ENCODE measurements around the gene ZNF469. TPM values are rescaled to one million over a fixed set of nuclear protein-coding genes. Genes with fewer than 3 reads are reported as not detected.

Gene ZNF469, protein sequence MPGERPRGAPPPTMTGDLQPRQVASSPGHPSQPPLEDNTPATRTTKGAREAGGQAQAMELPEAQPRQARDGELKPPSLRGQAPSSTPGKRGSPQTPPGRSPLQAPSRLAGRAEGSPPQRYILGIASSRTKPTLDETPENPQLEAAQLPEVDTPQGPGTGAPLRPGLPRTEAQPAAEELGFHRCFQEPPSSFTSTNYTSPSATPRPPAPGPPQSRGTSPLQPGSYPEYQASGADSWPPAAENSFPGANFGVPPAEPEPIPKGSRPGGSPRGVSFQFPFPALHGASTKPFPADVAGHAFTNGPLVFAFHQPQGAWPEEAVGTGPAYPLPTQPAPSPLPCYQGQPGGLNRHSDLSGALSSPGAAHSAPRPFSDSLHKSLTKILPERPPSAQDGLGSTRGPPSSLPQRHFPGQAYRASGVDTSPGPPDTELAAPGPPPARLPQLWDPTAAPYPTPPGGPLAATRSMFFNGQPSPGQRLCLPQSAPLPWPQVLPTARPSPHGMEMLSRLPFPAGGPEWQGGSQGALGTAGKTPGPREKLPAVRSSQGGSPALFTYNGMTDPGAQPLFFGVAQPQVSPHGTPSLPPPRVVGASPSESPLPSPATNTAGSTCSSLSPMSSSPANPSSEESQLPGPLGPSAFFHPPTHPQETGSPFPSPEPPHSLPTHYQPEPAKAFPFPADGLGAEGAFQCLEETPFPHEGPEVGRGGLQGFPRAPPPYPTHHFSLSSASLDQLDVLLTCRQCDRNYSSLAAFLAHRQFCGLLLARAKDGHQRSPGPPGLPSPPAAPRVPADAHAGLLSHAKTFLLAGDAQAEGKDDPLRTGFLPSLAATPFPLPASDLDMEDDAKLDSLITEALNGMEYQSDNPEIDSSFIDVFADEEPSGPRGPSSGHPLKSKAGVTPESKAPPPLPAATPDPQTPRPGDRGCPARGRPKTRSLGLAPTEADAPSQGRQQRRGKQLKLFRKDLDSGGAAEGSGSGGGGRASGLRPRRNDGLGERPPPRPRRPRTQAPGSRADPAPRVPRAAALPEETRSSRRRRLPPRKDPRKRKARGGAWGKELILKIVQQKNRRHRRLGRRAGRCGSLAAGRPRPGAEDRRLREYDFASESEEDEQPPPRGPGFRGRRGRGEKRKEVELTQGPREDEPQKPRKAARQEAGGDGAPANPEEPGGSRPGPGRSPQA (N-terminal part only)
- 1 to 10 TPM in 1 of 3 donors, under 1 TPM in 2; 0.91 to 1.0 (median 0.99) TPM for polyA plus RNA-seq (ENCODE audit: insufficient read length in 3 of 3)

- no peak for DNase-seq (ENCODE audit: low read depth in 3 of 3, low spot score in 2 of 3)
These were observed at the start of gene ZNF469 for GRCh38 chr16:88382491-88383400. ZNF469 (plus strand) TSS chr16:88382959; CDS start chr16:88427471, 44,512 bp downstream.

- DNase-seq (ENCODE audit: low read depth in 3 of 3, low spot score in 2 of 3): no peak
These were observed 48.6 kb upstream of the ZNF469 start for GRCh38 chr16:88333848-88334777.

DNA sequence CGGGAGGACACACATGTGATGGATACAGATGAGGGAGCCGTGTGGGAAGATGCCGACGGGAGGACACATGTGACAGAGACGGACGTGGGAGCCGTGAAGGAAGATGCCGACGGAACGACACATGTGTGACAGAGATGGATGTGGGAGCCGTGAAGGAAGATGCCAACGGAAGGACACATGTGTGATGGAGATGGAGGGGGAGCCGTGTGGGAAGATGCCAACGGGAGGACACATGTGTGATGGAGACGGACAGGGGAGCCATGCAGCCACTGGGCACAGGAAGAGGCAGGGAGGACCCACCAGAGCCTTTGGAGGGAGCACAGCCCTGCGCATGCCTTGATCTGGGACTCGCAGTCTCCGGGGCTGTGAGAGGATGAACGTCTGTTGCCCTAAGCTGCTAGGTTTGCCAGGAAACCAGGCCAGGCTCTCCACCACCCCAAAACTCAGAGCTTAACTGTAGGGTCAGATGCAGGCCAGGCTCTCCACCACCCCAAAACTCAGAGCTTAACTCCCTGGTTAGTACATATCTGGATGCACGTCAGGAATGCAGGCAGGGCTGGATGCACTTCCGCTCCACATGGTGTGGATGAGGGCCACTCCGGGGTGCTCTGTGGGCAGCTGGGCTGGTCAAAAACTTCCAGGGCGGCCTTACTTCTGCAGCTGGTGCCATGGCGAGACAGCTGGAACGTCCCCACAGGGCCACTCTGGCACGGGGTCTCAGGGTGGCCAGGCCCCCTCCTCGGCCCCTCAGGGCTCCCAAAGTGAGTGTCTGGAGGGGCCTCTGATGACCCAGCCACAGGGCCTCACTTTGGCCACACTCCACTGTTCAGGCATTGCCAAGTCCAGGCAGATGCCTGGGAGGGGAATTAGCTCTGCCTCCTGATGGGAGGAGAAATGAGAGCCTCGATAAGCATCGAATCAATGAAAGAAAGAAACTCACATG lies 47.7 kb upstream of the ZNF469 start:
- no peak for DNase-seq (ENCODE audit: low read depth in 3 of 3, low spot score in 2 of 3)

DNA sequence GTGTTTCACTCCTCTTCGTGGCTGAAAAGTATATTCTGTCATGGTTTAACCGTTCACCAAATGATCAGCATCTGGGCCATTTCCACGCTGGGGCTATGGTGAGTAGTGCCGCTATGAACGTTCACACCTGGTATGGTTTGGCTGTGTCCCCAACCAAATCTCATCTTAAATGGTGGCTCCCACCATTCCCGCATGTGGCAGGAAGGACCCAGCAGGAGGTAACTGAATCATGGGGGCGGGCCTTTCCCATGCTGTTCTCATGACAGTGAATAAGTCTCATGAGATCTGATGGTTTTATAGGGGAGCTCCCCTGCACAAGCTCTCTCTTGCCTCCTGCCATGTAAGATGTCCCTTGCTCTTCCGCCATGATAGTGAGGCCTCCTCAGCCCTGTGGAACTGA lies 45.7 kb upstream of the ZNF469 start:
- DNase-seq (ENCODE audit: low read depth in 3 of 3, low spot score in 2 of 3): no peak

- no peak for DNase-seq (ENCODE audit: low read depth in 3 of 3, low spot score in 2 of 3)
These were observed 45.2 kb upstream of the ZNF469 start for GRCh38 chr16:88337538-88337937.

- DNase-seq (ENCODE audit: low read depth in 3 of 3, low spot score in 2 of 3): no peak
These were observed 44.6 kb upstream of the ZNF469 start for GRCh38 chr16:88338111-88338510.

DNA sequence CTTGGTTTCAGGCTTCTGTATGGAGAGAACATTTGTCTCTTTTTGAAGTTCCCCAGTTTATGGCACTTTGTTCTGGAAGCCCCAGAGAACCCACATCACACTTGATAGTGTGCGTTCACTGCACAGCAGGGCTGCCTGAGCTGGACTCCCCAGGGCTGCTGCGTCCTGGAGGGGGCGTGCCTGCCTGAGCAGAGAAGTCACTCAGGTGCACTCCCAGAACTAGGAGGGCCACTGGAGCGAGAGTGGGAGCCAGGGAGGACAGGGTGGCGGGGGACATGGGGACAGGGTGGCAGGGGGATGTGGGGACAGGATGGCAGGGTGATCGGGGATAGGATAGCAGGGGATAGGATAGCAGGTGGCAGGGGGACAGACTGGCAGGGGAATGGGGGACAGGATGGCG lies 43.9 kb upstream of the ZNF469 start:
- DNase-seq (ENCODE audit: low read depth in 3 of 3, low spot score in 2 of 3): no peak

DNA sequence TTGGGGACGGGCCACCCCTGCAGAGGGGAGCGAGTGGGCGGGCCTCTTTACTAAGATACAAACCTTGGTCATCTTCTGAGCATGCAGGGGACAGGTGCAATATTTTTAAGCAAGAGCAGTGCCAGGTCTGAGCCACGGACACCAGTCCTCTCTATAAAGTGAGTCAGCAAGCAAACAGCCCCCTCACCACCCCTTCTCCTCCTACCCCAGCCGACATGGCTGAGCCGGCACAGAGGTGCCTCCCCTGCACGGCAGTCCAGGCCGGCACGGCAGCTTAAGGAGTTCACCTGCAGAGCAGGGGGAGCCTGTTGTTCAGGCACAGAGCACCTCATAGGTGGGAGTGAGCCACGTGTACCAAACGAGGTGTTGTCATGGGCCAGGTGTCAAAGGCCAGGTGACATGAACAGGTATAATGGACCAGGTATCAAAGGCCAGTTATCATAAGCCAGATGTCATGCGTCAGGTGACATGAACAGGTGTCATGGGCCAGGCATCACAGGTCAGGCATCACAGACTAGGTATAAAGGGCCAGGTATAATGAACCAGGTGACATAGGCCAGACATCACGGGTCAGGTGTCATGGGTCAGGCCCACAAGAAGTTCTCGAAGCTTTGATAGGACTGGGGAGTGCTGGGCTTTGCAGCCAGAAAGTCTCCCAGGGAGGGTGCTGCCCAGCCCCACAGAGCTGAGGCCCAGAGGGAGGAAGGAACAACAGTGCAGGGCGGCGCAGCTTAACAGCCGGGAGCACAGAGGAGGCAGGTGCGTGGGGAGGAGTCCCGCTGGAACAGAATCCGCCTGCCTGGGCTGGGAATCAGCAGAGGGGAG lies 42.6 kb upstream of the ZNF469 start:
- DNase-seq (ENCODE audit: low read depth in 3 of 3, low spot score in 2 of 3): no peak

DNA sequence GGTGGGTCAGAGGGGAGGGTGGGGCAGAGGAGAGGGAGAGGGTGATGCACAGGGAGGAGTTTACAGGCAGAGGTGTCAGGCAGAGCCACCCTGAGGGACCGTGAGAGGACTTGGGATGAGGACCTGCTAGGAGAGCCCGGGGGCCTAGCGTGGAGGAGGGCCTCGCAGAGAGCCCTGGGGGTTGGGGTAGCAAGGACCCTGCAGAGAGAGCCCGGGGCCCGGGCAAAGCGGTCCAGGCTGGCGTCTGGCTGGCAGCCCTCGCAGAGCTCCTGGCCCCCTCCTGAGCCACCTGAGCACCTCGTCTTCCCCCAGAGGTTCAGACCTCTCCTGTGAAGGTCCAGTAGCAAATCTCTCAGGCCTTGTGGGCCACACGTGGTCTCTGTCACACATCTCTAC lies 42.0 kb upstream of the ZNF469 start:
- no peak for DNase-seq (ENCODE audit: low read depth in 3 of 3, low spot score in 2 of 3)

DNA sequence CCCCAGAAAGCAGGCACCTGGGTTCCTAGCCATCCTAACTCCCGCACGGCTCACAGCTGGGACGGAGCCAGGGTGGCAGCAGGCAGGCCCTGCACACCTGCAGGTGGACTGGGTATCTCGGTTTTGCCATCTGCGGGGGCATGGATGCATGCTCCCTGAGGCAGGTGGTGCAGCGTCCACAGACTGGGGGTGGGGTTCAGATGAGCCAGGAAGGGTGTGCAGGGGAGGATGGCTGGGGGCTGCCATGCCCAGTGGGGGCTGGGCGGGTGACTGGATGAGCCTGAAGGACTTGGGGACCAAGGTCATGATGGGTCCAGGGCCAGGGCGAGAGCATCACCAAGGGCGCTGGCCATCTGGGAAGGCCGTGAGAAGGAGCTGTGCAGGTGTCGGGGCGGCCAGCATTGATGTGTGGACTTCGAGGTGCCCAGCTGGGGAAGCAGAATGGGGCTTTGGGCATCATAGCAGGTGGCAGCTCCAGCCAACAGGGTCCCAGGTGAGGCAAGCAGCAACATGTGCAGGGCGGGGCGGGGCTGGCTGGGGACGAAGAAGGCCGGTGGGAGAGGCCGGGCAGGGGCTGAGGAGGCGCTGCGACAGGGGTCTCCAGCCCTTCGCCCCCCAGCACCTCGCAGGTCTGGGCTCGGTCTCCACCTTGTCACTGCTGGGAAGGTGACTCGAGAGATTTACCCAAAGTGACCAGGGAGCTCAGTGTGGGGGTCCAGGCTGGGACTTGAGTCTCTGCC lies 41.0 kb upstream of the ZNF469 start:
- DNase-seq (ENCODE audit: low read depth in 3 of 3, low spot score in 2 of 3): no peak

GRCh38 chr16:88342491-88342890 lies 40.3 kb upstream of the ZNF469 start:
- no peak for DNase-seq (ENCODE audit: low read depth in 3 of 3, low spot score in 2 of 3)

DNA sequence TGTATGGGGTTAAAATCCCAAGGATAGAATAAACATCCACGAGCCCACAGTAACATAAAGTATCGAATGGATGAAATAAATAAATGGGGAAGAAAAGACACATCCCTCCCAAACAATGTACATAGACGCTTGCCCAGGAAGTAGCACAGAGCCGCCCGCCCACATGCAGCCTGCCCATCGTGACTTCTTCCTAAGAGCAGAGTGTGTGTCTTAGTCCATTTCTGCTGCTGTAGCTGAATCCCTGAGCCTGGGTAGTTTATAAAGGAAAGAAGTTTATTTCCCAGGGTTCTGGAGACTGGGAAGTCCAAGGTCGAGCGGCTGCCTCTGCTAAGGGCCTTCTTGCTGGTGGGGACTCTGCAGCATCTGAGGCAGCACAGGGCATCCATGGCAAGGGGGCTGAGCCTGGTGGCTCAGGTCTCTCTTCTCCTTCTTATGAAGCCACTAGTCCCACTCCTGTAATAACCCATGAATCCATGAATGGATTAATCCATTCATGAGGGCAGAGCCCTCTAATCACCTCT lies 39.4 kb upstream of the ZNF469 start:
- DNase-seq (ENCODE audit: low read depth in 3 of 3, low spot score in 2 of 3): no peak

DNA sequence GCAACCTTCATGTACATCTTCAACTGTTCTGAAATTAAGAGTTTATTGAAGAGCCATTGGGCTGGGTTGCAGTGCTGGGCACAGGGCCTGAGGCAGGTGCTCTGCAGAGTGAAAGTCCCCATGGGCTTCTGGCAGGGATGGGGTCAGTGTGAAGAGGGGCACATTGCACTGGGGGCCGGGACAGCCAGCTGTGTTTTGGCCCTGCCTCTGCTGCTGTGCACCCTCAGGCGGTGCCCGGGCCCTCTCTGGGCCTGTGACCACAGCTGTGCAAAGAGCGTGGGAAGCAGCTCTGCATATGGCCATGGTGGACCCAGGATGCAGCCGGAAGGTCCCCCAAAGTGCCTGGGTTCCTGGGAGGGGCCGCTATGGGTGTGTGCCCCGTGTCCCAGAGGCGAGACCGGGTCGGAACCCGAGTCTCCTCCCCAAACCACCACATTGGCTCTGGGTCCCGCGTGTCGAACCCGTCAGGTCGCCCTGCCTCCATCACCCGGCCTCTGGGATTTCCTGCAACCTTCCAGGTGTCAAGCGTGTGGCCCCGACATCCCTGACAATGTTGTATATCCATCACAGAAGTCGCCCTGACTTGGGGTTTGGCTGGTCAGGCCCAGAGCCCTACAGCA lies 38.2 kb upstream of the ZNF469 start:
- no peak for DNase-seq (ENCODE audit: low read depth in 3 of 3, low spot score in 2 of 3)

DNA sequence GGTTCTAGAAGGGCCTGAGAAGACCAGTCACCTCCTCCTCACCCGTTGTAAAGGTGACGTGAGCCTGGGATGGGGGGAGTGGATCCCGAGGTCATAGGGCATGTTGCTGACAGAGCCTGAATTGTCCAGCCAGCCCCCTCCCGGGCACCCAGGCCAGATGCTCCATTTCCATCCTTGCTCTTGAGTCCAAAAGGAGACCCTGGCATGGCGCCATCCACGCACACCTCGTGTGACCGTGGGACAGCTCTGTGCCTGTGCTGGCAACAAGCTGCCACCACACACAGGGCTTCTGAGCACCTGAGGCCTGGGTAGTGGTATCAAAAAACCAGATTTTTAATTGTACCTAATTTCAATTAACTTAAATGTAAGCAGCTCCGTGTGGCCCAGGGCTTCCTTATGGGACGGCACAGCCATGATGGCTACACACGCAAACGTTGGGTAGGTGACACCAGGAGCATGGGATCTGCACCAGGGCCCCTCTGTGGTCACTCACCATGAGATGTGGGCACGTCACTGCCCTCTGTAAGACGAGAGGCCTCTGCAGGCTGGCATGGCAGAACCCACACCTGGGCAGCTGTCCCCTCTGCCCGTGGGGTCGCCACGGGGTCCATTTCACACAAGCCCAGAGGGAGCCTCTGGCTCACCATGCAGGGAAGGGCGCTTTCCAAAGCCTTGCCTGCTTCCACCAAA lies 37.6 kb upstream of the ZNF469 start:
- DNase-seq (ENCODE audit: low read depth in 3 of 3, low spot score in 2 of 3): no peak
